GM21367 (cell line): ENCODE results near the gene GTF2H2.
A peak's percentile ranks its signal among the peaks of the same experiment; 100 is the strongest.
"Not testable (repeated sequence)": the region's sequence is repeated elsewhere in the genome, so short reads cannot be mapped to it uniquely, and the experiment has no call there.

Experiments
- ATAC-seq: cut with Tn5 transposase; IDR thresholded peaks from one replicate; pipeline ENCODE4 v1.9.1; 2021; ENCODE audit not compliant: unreplicated experiment

Gene GTF2H2

GRCh38 chr5:71067262-71067928, at the start of gene GTF2H2:
Gene GTF2H2, minus strand, starts transcription at chr5:71067676. Its CDS starts 4,913 bp downstream, at chr5:71062763.
- peak; percentile 93 for ATAC-seq

GRCh38 chr5:71109730-71110275, 42.3 kb upstream of the GTF2H2 start:
- not testable (repeated sequence) for ATAC-seq

GRCh38 chr5:71099996-71100395, 32.5 kb upstream of the GTF2H2 start:
- not testable (repeated sequence) for ATAC-seq

- not testable (repeated sequence) for ATAC-seq
Measured at GRCh38 chr5:71097930-71098203, 30.4 kb upstream of the GTF2H2 start.

- not testable (repeated sequence) for ATAC-seq
Measured at GRCh38 chr5:71097173-71097929, 29.9 kb upstream of the GTF2H2 start.

GRCh38 chr5:71089773-71090172, 22.3 kb upstream of the GTF2H2 start:
- not testable (repeated sequence) for ATAC-seq

GRCh38 chr5:71088754-71089153, 21.3 kb upstream of the GTF2H2 start:
- not testable (repeated sequence) for ATAC-seq

GRCh38 chr5:71086145-71086544, 18.7 kb upstream of the GTF2H2 start:
- not testable (repeated sequence) for ATAC-seq

- not testable (repeated sequence) for ATAC-seq
Measured at GRCh38 chr5:71084280-71085063, 17.0 kb upstream of the GTF2H2 start.

- ATAC-seq = not testable (repeated sequence)
Measured at GRCh38 chr5:71082898-71083297, 15.4 kb upstream of the GTF2H2 start.

- ATAC-seq = not testable (repeated sequence)
Measured at GRCh38 chr5:71082340-71082739, 14.9 kb upstream of the GTF2H2 start.

- ATAC-seq = not testable (repeated sequence)
Measured at GRCh38 chr5:71061322-71061721, 6.2 kb downstream of the GTF2H2 start.

- not testable (repeated sequence) for ATAC-seq
Measured at GRCh38 chr5:71059426-71059825, 8.1 kb downstream of the GTF2H2 start.

- not testable (repeated sequence) for ATAC-seq
Measured at GRCh38 chr5:71044808-71045207, 22.7 kb downstream of the GTF2H2 start.

- ATAC-seq = not testable (repeated sequence)
Measured at GRCh38 chr5:71044128-71044527, 23.3 kb downstream of the GTF2H2 start.

GRCh38 chr5:71031046-71031776, 36.3 kb downstream of the GTF2H2 start:
- not testable (repeated sequence) for ATAC-seq

- not testable (repeated sequence) for ATAC-seq
Measured at GRCh38 chr5:71025289-71025953, 42.1 kb downstream of the GTF2H2 start, which contains the start of gene NAIP. Gene NAIP, minus strand, starts transcription at chr5:71025339. Its CDS starts 12,424 bp downstream, at chr5:71012915.

GRCh38 chr5:71020643-71021042, 46.8 kb downstream of the GTF2H2 start:
- ATAC-seq = not testable (repeated sequence)

GRCh38 chr5:71018376-71019005, 49.0 kb downstream of the GTF2H2 start:
- ATAC-seq = not testable (repeated sequence)
